Stimulated activated CD8-positive, alpha-beta memory T cell treated with anti-CD3 and anti-CD28 coated beads, Interleukin-4, amount 100 ng/mL, for 48 hours (primary cell): ENCODE results near the gene USF2.

Experiments
- DNase-seq: peaks from one replicate; pipeline ENCODE4 v3.0.0-alpha.2; 2020

USF2 gene

GRCh38 chr19:35303357-35303915 is 34.7 kb downstream of the USF2 start:
- no peak for DNase-seq

GRCh38 chr19:35304036-35304435 is 35.3 kb downstream of the USF2 start:
- DNase-seq = no peak

GRCh38 chr19:35305181-35305580 is 36.4 kb downstream of the USF2 start:
- DNase-seq = no peak

GRCh38 chr19:35306473-35307246 is 37.9 kb downstream of the USF2 start:
- DNase-seq = no peak

GRCh38 chr19:35307931-35308330 is 39.2 kb downstream of the USF2 start:
- no peak for DNase-seq

- no peak for DNase-seq
Observed at GRCh38 chr19:35308910-35309309, 40.1 kb downstream of the USF2 start.

- DNase-seq = no peak
Observed at GRCh38 chr19:35309481-35310279, 40.9 kb downstream of the USF2 start.

GRCh38 chr19:35310331-35310730 is 41.6 kb downstream of the USF2 start:
- DNase-seq = no peak

- DNase-seq = no peak
Observed at GRCh38 chr19:35310811-35311465, 42.2 kb downstream of the USF2 start.

GRCh38 chr19:35311901-35312665 is 43.3 kb downstream of the USF2 start:
- no peak for DNase-seq

GRCh38 chr19:35313587-35313986 is 44.8 kb downstream of the USF2 start:
- DNase-seq = no peak

- no peak for DNase-seq
Observed at GRCh38 chr19:35314031-35314430, 45.3 kb downstream of the USF2 start.

GRCh38 chr19:35314858-35315470 is 46.2 kb downstream of the USF2 start:
- DNase-seq = no peak

- no peak for DNase-seq
Observed at GRCh38 chr19:35315883-35316282, 47.1 kb downstream of the USF2 start.

- no peak for DNase-seq
Observed at GRCh38 chr19:35316560-35316959, 47.8 kb downstream of the USF2 start.

GRCh38 chr19:35317464-35318043 is 48.8 kb downstream of the USF2 start:
- DNase-seq = no peak

GRCh38 chr19:35318679-35319448 is 50.1 kb downstream of the USF2 start:
- DNase-seq = peak; percentile 43

GRCh38 chr19:35320065-35320713 is 51.4 kb downstream of the USF2 start:
- DNase-seq = no peak

- DNase-seq = no peak
Observed at GRCh38 chr19:35321291-35321690, 52.5 kb downstream of the USF2 start.

GRCh38 chr19:35322014-35322413 is 53.3 kb downstream of the USF2 start:
- no peak for DNase-seq
